HG03280 (cell line): ENCODE measurements around the gene EEF1AKMT1.

Source experiments
- ATAC-seq: cut with Tn5 transposase; IDR thresholded peaks from one replicate; pipeline ENCODE4 v1.9.1; 2021; ENCODE audit warnings: mild to moderate bottlenecking, moderate library complexity; ENCODE audit not compliant: unreplicated experiment

Gene EEF1AKMT1

GRCh38 chr13:20773194-20774080, at the start of gene EEF1AKMT1:
TSS of gene EEF1AKMT1 (minus strand) at chr13:20773961. CDS start at chr13:20757598, 16,363 bp downstream.
- ATAC-seq, result peak; percentile 94

DNA sequence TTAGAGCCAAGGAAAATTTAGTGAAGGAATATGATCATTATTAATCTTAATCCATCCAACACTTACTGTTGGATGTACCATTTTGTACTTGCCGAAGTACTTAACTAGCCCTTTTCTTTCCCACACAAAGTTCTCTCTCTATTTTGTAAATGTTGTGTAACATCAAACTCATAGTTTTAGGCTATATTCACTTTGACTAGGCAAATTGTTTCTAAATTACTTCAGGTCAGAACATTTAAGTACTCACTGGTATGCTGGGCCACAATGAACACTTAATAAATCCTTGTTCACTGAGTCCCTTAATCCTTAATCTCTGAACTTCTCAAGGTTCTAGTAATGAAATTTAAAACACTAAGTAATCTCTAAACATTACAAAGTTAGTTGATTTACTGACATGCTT, 49.3 kb upstream of the EEF1AKMT1 start:
- ATAC-seq, result no peak

GRCh38 chr13:20822406-20822805, 48.6 kb upstream of the EEF1AKMT1 start:
- ATAC-seq, result no peak

GRCh38 chr13:20819715-20820114, 46.0 kb upstream of the EEF1AKMT1 start:
- no peak for ATAC-seq

- ATAC-seq, result no peak
These were observed 41.7 kb upstream of the EEF1AKMT1 start for GRCh38 chr13:20815464-20815863.

- ATAC-seq, result no peak
These were observed 40.6 kb upstream of the EEF1AKMT1 start for GRCh38 chr13:20814224-20814910.

DNA sequence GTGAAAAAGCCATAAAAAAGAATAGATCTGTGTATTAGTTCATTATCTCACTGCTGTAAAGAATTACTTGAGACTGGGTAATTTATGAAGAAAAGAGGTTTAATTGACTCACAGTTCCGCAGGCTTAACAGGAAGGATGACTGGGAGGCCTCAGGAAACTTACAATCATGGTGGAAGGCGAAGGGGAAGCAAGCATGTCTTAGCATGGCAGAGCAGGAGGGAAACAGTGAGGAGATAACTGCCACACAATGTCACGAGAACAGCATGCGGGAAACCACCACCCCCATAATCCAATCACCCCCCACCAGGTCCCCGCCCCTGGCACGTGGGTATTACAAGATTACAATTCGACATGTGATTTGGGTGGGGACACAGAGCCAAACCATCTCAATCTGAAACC, 39.1 kb upstream of the EEF1AKMT1 start:
- no peak for ATAC-seq

DNA sequence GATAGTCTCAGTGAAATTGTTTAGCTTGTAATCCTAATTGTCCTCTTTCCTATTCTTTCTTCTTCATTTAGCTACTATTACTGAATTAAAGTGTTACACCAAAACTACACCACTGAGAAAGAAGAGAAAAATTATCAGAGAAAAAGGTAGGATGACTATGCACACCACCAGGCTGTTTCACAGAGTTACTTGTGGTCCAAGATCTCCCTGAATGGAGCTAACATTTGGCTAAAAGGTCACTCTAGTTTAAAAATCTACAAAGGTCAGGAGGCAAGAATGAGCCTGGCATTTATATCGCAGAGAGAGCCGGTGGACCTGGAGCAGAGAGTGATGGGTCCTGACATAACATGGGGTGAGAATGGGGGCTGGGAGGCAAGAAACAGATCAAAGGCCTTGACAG, 37.0 kb upstream of the EEF1AKMT1 start:
- ATAC-seq, result no peak

- no peak for ATAC-seq
These were observed 35.1 kb upstream of the EEF1AKMT1 start for GRCh38 chr13:20808874-20809273.

GRCh38 chr13:20803180-20803965, 29.6 kb upstream of the EEF1AKMT1 start:
- ATAC-seq, result no peak

DNA sequence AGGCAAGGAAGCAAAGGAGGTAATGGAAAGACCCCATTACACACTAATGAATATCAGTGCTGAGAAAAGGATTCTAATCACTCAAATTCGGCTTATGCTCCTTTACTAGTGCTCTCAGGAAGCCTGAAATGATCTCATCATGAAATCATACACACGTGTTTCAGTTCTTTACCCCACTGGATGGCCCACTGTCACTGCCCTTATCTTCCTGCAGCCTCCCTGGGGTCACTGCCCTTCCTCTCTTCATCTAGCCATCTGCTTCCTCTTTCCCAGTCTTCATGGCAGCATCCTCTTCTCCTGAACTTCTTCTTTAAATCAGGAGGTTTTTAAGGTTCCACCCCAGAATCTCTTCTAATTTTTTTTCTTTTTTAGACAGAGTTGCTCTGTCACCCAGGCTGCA, 27.9 kb upstream of the EEF1AKMT1 start:
- ATAC-seq, result no peak

GRCh38 chr13:20799726-20800416, 26.1 kb upstream of the EEF1AKMT1 start:
- ATAC-seq, result no peak

GRCh38 chr13:20798027-20798426, 24.3 kb upstream of the EEF1AKMT1 start:
- ATAC-seq, result no peak

GRCh38 chr13:20796791-20797508, 23.2 kb upstream of the EEF1AKMT1 start:
- ATAC-seq, result no peak

DNA sequence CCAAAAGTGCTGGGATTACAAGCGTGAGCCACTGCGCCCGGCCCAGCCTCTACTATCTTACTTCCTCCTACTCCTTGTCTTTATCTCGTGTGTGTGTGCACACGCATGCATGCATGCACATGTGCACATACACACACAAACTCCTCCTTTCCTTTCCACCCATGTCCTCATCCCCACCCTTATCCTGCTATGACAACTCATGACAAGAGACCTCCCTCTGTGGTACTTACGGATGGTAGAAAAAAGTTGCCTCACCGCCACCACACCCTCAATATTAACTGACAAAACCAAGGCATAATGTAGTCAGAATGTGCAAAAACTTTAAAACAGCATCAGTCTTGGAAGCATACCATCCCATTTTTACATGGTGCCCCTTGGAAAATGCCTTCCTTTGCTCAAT, 15.9 kb upstream of the EEF1AKMT1 start:
- no peak for ATAC-seq

DNA sequence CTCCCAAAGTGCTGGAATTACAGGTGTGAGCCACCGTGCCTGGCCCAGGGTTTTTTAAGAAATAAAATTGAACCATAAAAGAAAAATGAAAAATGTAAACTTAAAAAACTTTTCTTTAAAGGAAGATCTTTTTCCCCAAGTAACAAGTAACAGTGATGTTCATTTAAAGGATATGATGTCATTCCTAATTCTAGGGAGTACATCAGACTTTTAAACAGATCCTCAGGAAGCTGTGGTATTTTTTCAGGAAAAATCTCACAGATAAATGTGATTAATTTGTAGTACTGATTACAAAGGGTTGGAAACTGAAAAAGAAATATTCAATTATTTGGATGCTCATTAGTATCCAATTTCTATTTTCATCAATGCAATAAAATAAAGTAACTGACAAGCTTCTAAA, 14.6 kb upstream of the EEF1AKMT1 start:
- ATAC-seq, result no peak

GRCh38 chr13:20787180-20787579, 13.4 kb upstream of the EEF1AKMT1 start:
- no peak for ATAC-seq

GRCh38 chr13:20782116-20782708, 8.5 kb upstream of the EEF1AKMT1 start:
- ATAC-seq, result peak; percentile 96

- no peak for ATAC-seq
These were observed 6.6 kb upstream of the EEF1AKMT1 start for GRCh38 chr13:20780317-20780716.

DNA sequence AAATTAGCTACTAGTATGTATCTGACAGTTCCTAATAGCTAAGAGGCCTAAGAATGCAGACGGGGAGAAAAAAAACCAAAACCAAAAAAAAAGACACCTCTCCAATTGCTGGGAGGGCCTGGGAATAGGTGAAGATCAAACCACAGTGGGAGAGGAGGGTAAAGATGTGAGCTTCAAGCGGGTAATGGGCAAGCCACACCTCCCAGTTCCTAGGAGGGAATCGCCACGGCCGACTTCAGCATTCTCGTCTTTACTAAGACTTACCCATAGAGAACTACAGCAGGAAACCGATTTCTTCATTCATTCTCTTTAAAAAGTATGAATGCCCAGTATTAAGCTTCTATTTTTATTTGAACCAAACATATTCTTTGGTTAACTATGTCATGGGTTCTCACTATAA, 5.6 kb upstream of the EEF1AKMT1 start:
- ATAC-seq, result no peak
